BJ (cell line): ENCODE results near the gene TMC5. TPM values are rescaled to one million over a fixed set of nuclear protein-coding genes. Genes with fewer than 3 reads are reported as not detected.

Source experiments
- CTCF ChIA-PET: fragments of 350-600 bp; formaldehyde crosslinking; extraction: SDS; loops from one replicate; lab custom pipeline; 2021; ENCODE audit warnings: antibody characterized with exemption, inconsistent platforms; lab: Yijun Ruan, JAX
- POLR2A ChIA-PET: fragments of 300-600 bp; sonication (Branson Sonifier 250); formaldehyde crosslinking; extraction: SDS; loops from one replicate; lab custom pipeline; 2021; ENCODE audit warnings: antibody characterized with exemption; lab: Charles Lee
- DNase-seq: peaks from one replicate; pipeline ENCODE4 v3.0.0-alpha.2; 2011; ENCODE audit warnings: low read depth
- H3K27me3 ChIP-seq: 2 replicates; pipeline ENCODE4 v1.6.0; 2011; ENCODE audit warnings: low read length; ENCODE audit not compliant: control insufficient read depth, insufficient read depth
- H3K36me3 ChIP-seq: 2 replicates; pipeline ENCODE4 v1.5.1; 2011; ENCODE audit warnings: low read length; ENCODE audit not compliant: control insufficient read depth, insufficient read depth
- H3K4me3 ChIP-seq: 2 replicates; pipeline ENCODE4 v1.5.1; 2011; ENCODE audit warnings: low read depth, mild to moderate bottlenecking, control low read depth, low read length
- polyA plus RNA-seq: library from polyadenylated mRNA; depleted of rRNA; stranded (reverse); fragments of >200 nt; gene quantifications from 2 replicates; pipeline ENCODE4 v1.2.3, GENCODE V29; 2011
- TF ChIP-seq, protein P1 (sequence below): IDR thresholded peaks from 2 replicates; pipeline ENCODE4 v1.5.1; 2011; ENCODE audit warnings: low read depth, mild to moderate bottlenecking, control low read depth, inconsistent platforms, low read length, moderate library complexity; ENCODE audit not compliant: insufficient read depth

Gene TMC5
- polyA plus RNA-seq, 1 experiment = not detected

DNA sequence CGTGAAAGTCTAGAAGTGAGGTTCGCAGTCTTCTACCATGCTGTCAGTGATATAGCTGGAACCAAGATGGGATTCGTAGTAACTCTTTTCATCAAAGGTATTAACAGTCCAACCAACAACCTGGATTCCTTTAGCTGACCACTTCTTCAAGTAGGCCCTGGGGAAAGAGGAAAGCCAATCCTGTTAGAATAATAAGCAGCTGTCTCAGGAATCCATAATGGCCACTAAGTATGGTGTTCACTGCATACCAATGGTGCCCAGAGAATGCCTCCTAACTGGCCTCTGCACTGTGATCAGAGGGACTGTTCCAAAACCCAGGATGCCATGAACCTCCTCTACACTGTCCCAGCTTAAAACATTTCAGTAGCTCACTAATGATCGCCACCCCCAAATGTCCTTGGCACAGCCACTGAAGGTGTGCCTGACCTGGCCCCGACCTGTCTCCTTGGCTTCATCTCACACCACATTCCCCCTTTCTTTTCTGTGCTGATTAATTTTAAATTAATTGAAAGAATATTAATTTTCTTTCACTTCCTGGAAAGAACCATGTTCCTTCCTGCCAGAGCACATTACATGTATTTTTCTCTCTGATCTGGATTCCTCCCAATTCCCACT is 85.9 kb downstream of the TMC5 start:
- Histone ChIP-seq H3K4me3 (no peak overlapping the region), H3K27me3 (no peaks in the 10 kb centered on the region), H3K36me3 (peaks cover 6% of the 10 kb centered on the region; the same call in 1 of the 2 replicates)
- CTCF ChIA-PET = interaction anchor here (0.7 to 3.6 kb wide), 8 partner anchors 11 to 418 kb away, joined by 3 to 28 read pairs (median 6); no protein-coding TSS in a partner anchor
- POLR2A ChIA-PET = no interaction called here
- DNase-seq = no peak
- TF ChIP-seq, protein P1, sequence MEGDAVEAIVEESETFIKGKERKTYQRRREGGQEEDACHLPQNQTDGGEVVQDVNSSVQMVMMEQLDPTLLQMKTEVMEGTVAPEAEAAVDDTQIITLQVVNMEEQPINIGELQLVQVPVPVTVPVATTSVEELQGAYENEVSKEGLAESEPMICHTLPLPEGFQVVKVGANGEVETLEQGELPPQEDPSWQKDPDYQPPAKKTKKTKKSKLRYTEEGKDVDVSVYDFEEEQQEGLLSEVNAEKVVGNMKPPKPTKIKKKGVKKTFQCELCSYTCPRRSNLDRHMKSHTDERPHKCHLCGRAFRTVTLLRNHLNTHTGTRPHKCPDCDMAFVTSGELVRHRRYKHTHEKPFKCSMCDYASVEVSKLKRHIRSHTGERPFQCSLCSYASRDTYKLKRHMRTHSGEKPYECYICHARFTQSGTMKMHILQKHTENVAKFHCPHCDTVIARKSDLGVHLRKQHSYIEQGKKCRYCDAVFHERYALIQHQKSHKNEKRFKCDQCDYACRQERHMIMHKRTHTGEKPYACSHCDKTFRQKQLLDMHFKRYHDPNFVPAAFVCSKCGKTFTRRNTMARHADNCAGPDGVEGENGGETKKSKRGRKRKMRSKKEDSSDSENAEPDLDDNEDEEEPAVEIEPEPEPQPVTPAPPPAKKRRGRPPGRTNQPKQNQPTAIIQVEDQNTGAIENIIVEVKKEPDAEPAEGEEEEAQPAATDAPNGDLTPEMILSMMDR = no peak

DNA sequence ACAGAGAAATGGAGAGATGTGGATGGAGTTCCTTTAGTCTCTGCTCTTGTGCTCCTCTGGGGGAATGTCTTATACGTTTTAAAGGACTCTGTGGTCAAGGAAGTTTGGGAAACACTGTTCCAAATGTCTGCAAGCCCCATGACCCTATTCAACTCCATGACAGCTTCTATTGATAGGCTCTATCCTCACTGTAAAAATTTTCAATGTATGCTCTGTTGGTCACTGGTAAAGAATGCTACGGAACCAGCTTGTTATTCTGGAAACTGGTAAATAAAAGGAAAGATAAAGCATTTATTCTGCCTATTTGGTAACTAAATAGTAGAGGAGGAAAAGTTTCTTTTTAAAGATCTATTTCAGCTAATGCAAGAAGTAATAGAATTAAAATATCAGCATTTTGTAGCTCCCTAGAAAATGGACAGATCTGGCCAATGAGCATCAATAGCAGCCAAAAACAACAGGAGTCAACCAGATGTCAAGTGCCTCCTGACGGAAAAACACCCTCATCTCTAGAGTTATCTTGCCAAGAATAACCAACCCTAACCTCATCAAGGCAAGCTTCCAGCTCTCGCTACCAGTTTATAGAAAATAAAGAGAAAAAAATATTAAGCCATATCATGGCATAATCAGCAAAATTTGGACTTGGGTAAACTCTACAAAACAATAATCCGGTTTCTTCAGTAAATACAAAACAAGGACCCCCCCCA is 88.1 kb downstream of the TMC5 start:
- H3K4me3 ChIP-seq = no peak overlapping the region
- ChIA-PET CTCF (interaction anchor here (1.0 kb wide), 2 partner anchors 8 to 420 kb away, joined by 3 to 6 read pairs; no protein-coding TSS in a partner anchor), POLR2A (no interaction called here)
- no peaks in the 10 kb centered on the region for H3K27me3 ChIP-seq
- no peak for DNase-seq
- peaks cover 6% of the 10 kb centered on the region; the same call in 1 of the 2 replicates for H3K36me3 ChIP-seq
- TF ChIP-seq, protein P1 = no peak

DNA sequence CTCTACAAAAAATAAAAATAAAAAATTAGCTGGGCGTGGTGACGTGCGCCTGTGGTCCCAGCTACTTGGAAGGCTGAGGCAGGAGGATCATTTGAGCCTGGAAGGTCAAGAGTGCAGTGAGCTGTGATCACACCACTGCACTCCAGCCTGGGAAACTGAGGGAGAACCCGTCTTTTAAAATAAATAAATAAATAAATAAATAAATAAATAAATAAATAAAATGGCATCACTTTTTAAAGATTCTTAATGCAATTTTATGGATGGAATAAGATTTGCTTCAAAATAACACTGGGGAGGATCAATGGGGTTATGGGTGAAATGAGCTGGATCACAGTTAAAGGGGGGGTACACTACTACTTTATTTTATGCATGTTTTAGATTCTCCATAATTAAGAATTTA is 89.3 kb downstream of the TMC5 start:
- H3K36me3 ChIP-seq = peaks cover 4% of the 10 kb centered on the region; the same call in 1 of the 2 replicates
- POLR2A ChIA-PET = no interaction called here
- no peak overlapping the region for H3K4me3 ChIP-seq
- no peaks in the 10 kb centered on the region for H3K27me3 ChIP-seq
- CTCF ChIA-PET = interaction anchor here (1.0 to 1.3 kb wide), 2 partner anchors 9 to 421 kb away, joined by 5 to 6 read pairs; no protein-coding TSS in a partner anchor
- TF ChIP-seq, protein P1 = no peak
- no peak for DNase-seq

DNA sequence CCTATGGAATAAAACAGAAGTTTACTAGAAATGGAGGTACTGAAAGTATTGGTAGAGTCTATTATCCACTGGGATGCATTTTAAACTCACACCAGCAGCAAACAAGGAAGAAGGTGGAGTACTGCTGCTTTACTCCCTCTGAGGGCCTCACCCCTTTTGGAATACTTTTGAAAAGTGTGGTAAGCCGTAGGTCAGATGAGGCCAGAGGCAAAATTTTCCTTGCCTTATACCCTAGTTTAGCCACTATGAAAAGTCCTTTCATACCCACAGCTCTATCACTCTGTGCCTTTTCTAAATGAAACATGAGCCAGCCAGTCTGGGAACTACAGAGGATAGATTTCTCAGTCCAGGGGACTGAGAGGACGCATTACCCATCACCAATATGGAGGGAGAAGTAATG is 90.2 kb downstream of the TMC5 start:
- TF ChIP-seq, protein P1 = no peak
- CTCF ChIA-PET = interaction anchor here (0.9 to 1.3 kb wide), 2 partner anchors 11 to 19 kb away, joined by 3 read pairs; no protein-coding TSS in a partner anchor
- no peak overlapping the region for H3K4me3 ChIP-seq
- POLR2A ChIA-PET = no interaction called here
- DNase-seq = no peak
- H3K27me3 ChIP-seq = no peaks in the 10 kb centered on the region
- H3K36me3 ChIP-seq = peaks cover 2% of the 10 kb centered on the region; the same call in 1 of the 2 replicates

DNA sequence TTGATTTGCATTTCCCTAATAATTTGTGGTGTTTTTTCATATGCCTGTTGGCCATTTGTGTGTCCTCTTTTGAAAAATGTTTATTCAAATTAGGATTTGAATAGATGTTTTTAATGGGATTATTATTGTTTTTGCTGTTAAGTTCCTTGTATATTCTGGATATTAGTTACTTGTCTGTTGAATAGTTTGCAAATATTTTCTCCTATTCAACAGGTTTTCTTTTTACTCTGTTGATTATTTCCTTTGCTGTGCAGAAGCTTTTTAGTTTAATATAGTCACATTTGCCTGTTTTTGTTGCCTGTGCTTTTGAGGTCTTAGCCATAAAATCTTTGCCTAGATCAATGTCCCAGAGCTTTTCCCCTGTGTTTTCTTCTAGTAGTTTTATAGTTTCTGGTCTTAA is 94.6 kb downstream of the TMC5 start:
- CTCF ChIA-PET = interaction anchor here (5.7 kb wide), 1 partner anchor 9 kb away, joined by 25 read pairs; no protein-coding TSS in a partner anchor
- no peaks in the 10 kb centered on the region; the same call in none of the 2 replicates for H3K36me3 ChIP-seq
- POLR2A ChIA-PET = no interaction called here

More for the DNA sequence above, 94.6 kb downstream of the TMC5 start:
- Histone ChIP-seq H3K27me3 (no peaks in the 10 kb centered on the region), H3K4me3 (no peak overlapping the region)
- TF ChIP-seq, protein P1 = no peak
- no peak for DNase-seq
